ENCODE data around the gene NKAIN1.
"Not testable (repeated sequence)": the region's sequence is repeated elsewhere in the genome, so short reads cannot be mapped to it uniquely, and the experiment has no call there.

NKAIN1 gene

GRCh38 chr1:31191281-31191680 is 48.4 kb downstream of the NKAIN1 start:
- no peak for DNase-seq

- no peak for DNase-seq
Observed at GRCh38 chr1:31189696-31190674, 49.7 kb downstream of the NKAIN1 start.

GRCh38 chr1:31183927-31184554 is 55.6 kb downstream of the NKAIN1 start:
- peak; percentile 6 for DNase-seq

GRCh38 chr1:31183126-31183525 is 56.6 kb downstream of the NKAIN1 start:
- DNase-seq = no peak

- DNase-seq = peak; percentile 55
Observed at GRCh38 chr1:31182352-31182751, 57.3 kb downstream of the NKAIN1 start.

- peak; percentile 44 for DNase-seq
Observed at GRCh38 chr1:31181515-31182343, 58.0 kb downstream of the NKAIN1 start.

- no peak for DNase-seq
Observed at GRCh38 chr1:31180338-31180737, 59.3 kb downstream of the NKAIN1 start.

GRCh38 chr1:31176291-31176690 is 63.4 kb downstream of the NKAIN1 start:
- not testable (repeated sequence) for DNase-seq

GRCh38 chr1:31170486-31170735 is 69.3 kb downstream of the NKAIN1 start:
- DNase-seq = no peak

GRCh38 chr1:31166462-31166861 is 73.2 kb downstream of the NKAIN1 start:
- no peak for DNase-seq

- DNase-seq = no peak
Observed at GRCh38 chr1:31164291-31164690, 75.4 kb downstream of the NKAIN1 start.

GRCh38 chr1:31163866-31164265 is 75.8 kb downstream of the NKAIN1 start:
- no peak for DNase-seq

- no peak for DNase-seq
Observed at GRCh38 chr1:31161571-31161970, 78.1 kb downstream of the NKAIN1 start.

GRCh38 chr1:31159869-31160611 is 79.6 kb downstream of the NKAIN1 start:
- no peak for DNase-seq

- no peak for DNase-seq
Observed at GRCh38 chr1:31159323-31159722, 80.4 kb downstream of the NKAIN1 start.

GRCh38 chr1:31155216-31155806 is 84.4 kb downstream of the NKAIN1 start:
- DNase-seq = peak; percentile 71

- DNase-seq = peak; percentile 77
Observed at GRCh38 chr1:31154632-31155215, 85.0 kb downstream of the NKAIN1 start.

- no peak for DNase-seq
Observed at GRCh38 chr1:31154000-31154631, 85.6 kb downstream of the NKAIN1 start.

- no peak for DNase-seq
Observed at GRCh38 chr1:31153423-31153822, 86.3 kb downstream of the NKAIN1 start.

- no peak for DNase-seq
Observed at GRCh38 chr1:31152181-31152795, 87.4 kb downstream of the NKAIN1 start.

- DNase-seq = no peak
Observed at GRCh38 chr1:31151402-31151801, 88.3 kb downstream of the NKAIN1 start.
